Activated T-cell treated with anti-CD3 and anti-CD28 coated beads for 48 hours (primary cell): Measurements from ENCODE around the gene KCNK18.

Experiments
- DNase-seq: peaks from one replicate; pipeline ENCODE4 v3.0.0-alpha.2; 2020; ENCODE audit warnings: low read depth

Gene KCNK18

GRCh38 chr10:117197189-117197588 lies at the start of gene KCNK18:
Gene KCNK18, plus strand, starts transcription at chr10:117197489. Its CDS starts 0 bp downstream, at chr10:117197489.
- no peak for DNase-seq

GRCh38 chr10:117148284-117148683 lies 49.0 kb upstream of the KCNK18 start:
- DNase-seq: no peak

- no peak for DNase-seq
Observed at GRCh38 chr10:117152668-117153067, 44.6 kb upstream of the KCNK18 start.

GRCh38 chr10:117158297-117158696 lies 39.0 kb upstream of the KCNK18 start:
- DNase-seq: no peak

- no peak for DNase-seq
Observed at GRCh38 chr10:117159390-117159789, 37.9 kb upstream of the KCNK18 start.

- DNase-seq: no peak
Observed at GRCh38 chr10:117160567-117160966, 36.7 kb upstream of the KCNK18 start.

- DNase-seq: no peak
Observed at GRCh38 chr10:117161386-117162033, 35.8 kb upstream of the KCNK18 start.

- DNase-seq: no peak
Observed at GRCh38 chr10:117162093-117163060, 34.9 kb upstream of the KCNK18 start.

GRCh38 chr10:117163061-117163953 lies 34.0 kb upstream of the KCNK18 start:
- DNase-seq: no peak

- no peak for DNase-seq
Observed at GRCh38 chr10:117163954-117164548, 33.2 kb upstream of the KCNK18 start.

GRCh38 chr10:117164592-117165537 lies 32.4 kb upstream of the KCNK18 start:
- no peak for DNase-seq

- DNase-seq: peak; percentile 35
Observed at GRCh38 chr10:117165538-117166417, 31.5 kb upstream of the KCNK18 start.

- no peak for DNase-seq
Observed at GRCh38 chr10:117166418-117167345, 30.6 kb upstream of the KCNK18 start.

GRCh38 chr10:117167346-117167788 lies 29.9 kb upstream of the KCNK18 start:
- no peak for DNase-seq

- DNase-seq: peak; percentile 78
Observed at GRCh38 chr10:117167789-117168674, 29.3 kb upstream of the KCNK18 start.

GRCh38 chr10:117168729-117169128 lies 28.6 kb upstream of the KCNK18 start:
- DNase-seq: no peak

GRCh38 chr10:117169480-117169879 lies 27.8 kb upstream of the KCNK18 start:
- DNase-seq: no peak
